Spinal cord (tissue), 10 donors: ENCODE measurements around the gene PVALEF. TPM values are rescaled to one million over a fixed set of nuclear protein-coding genes. Genes with fewer than 3 reads are reported as not detected.
A peak's percentile ranks its signal among the peaks of the same experiment; 100 is the strongest.

Experiments
- DNase-seq, 6 donors: peaks; one replicate each; pipeline versions ENCODE4 v3.0.0 to v3.0.0-alpha.2; 2013 to 2015; ENCODE audit warnings: low spot score in 6 of 6, low read depth in 4 of 6
- H3K27ac ChIP-seq: one replicate; pipeline ENCODE4 v1.5.1; 2013; ENCODE audit warnings: low read depth, low read length, control low read depth
- H3K27me3 ChIP-seq: one replicate; pipeline ENCODE4 v1.6.1; 2013; ENCODE audit warnings: low read length; ENCODE audit not compliant: control insufficient read depth, insufficient read depth
- H3K36me3 ChIP-seq: one replicate; pipeline ENCODE4 v1.6.1; 2013; ENCODE audit warnings: low read length; ENCODE audit not compliant: control insufficient read depth, insufficient read depth
- H3K4me1 ChIP-seq: one replicate; pipeline ENCODE4 v1.6.1; 2013; ENCODE audit warnings: low read length; ENCODE audit not compliant: control insufficient read depth, insufficient read depth
- H3K4me3 ChIP-seq: one replicate; pipeline ENCODE4 v1.5.1; 2013; ENCODE audit warnings: low read depth, low read length, control low read depth
- H3K9me3 ChIP-seq: one replicate; pipeline ENCODE4 v1.6.1; 2013; ENCODE audit warnings: low read length; ENCODE audit not compliant: control insufficient read depth, insufficient read depth
- WGBS: methylation state at CpG from one replicate; pipeline ENCODE4 v1.1.5; 2013; ENCODE audit warnings: missing lambda C conversion rate; ENCODE audit not compliant: insufficient coverage; 5-methylcytosine and 5-hydroxymethylcytosine counted together
- polyA plus RNA-seq, 2 donors: library from polyadenylated mRNA; unstranded; fragments of 120-200 nt; gene quantifications; one replicate each; pipeline ENCODE4 v1.2.1, GENCODE V29; 2013; ENCODE audit not compliant: insufficient read length in 2 of 2
- total RNA-seq, 2 donors: library from RNA; depleted of rRNA in 1 of 2; stranded (reverse); fragments of 120-200 nt in 1 of 2; fragments of >200 nt in 1 of 2; gene quantifications; one replicate each; pipeline versions ENCODE4 v1.2.3 to v1.2.4, GENCODE V29; 2013 to 2014
- donor health status: healthy.

Gene PVALEF
- total and polyA plus RNA-seq, 4 donors: 0.11 to 0.90 (median 0.73) TPM; not detected in 1

- peaks cover 71% of the 10 kb centered on the region for H3K36me3 ChIP-seq
- no peaks in the 10 kb centered on the region for H3K27me3 ChIP-seq
- peak overlapping the region; percentile 64 for H3K27ac ChIP-seq
- no peaks in the 10 kb centered on the region for H3K9me3 ChIP-seq
- H3K4me1 ChIP-seq: peaks cover 71% of the 10 kb centered on the region
- H3K4me3 ChIP-seq: no peak overlapping the region
- no peak for DNase-seq
- WGBS: 76% methylated on average over 27 of the region's 28 CpGs
These were observed 31.1 kb upstream of the PVALEF start for GRCh38 chr17:81134064-81134781.

GRCh38 chr17:81135505-81136278 lies 29.6 kb upstream of the PVALEF start:
- WGBS: 59% methylated on average over 28 of the region's 28 CpGs
- H3K4me3 ChIP-seq: no peak overlapping the region
- H3K4me1 ChIP-seq: peaks cover 62% of the 10 kb centered on the region
- peaks cover 63% of the 10 kb centered on the region for H3K36me3 ChIP-seq
- no peak overlapping the region for H3K27ac ChIP-seq
- H3K27me3 ChIP-seq: no peaks in the 10 kb centered on the region
- H3K9me3 ChIP-seq: no peaks in the 10 kb centered on the region
- DNase-seq: peak in 2 of 6 donors; percentile 54 to 81

GRCh38 chr17:81136366-81136765 lies 28.9 kb upstream of the PVALEF start:
- Histone ChIP-seq H3K27ac (no peak overlapping the region), H3K27me3 (no peaks in the 10 kb centered on the region), H3K9me3 (no peaks in the 10 kb centered on the region), H3K4me3 (no peak overlapping the region), H3K36me3 (peaks cover 57% of the 10 kb centered on the region), H3K4me1 (peaks cover 55% of the 10 kb centered on the region)
- 74% methylated on average over 8 of the region's 8 CpGs for WGBS
- no peak for DNase-seq

GRCh38 chr17:81137248-81137647 lies 28.1 kb upstream of the PVALEF start:
- no peak overlapping the region for H3K4me3 ChIP-seq
- no peaks in the 10 kb centered on the region for H3K9me3 ChIP-seq
- peaks cover 51% of the 10 kb centered on the region for H3K36me3 ChIP-seq
- no peak overlapping the region for H3K27ac ChIP-seq
- H3K27me3 ChIP-seq: no peaks in the 10 kb centered on the region
- 89% methylated on average over 12 of the region's 13 CpGs for WGBS
- no peak for DNase-seq
- peaks cover 50% of the 10 kb centered on the region for H3K4me1 ChIP-seq

- no peak overlapping the region for H3K4me3 ChIP-seq
- no peak for DNase-seq
- H3K36me3 ChIP-seq: peaks cover 46% of the 10 kb centered on the region
- no peak overlapping the region for H3K27ac ChIP-seq
- H3K4me1 ChIP-seq: peaks cover 55% of the 10 kb centered on the region
- no peaks in the 10 kb centered on the region for H3K9me3 ChIP-seq
- no peaks in the 10 kb centered on the region for H3K27me3 ChIP-seq
- 92% methylated on average over 15 of the region's 15 CpGs for WGBS
These were observed 27.2 kb upstream of the PVALEF start for GRCh38 chr17:81138083-81138482.

- peaks cover 54% of the 10 kb centered on the region for H3K4me1 ChIP-seq
- DNase-seq: no peak
- H3K27me3 ChIP-seq: no peaks in the 10 kb centered on the region
- H3K27ac ChIP-seq: no peak overlapping the region
- no peak overlapping the region for H3K4me3 ChIP-seq
- no peaks in the 10 kb centered on the region for H3K9me3 ChIP-seq
- 93% methylated on average over 25 of the region's 25 CpGs for WGBS
- peaks cover 46% of the 10 kb centered on the region for H3K36me3 ChIP-seq
These were observed 26.8 kb upstream of the PVALEF start for GRCh38 chr17:81138500-81138899.

GRCh38 chr17:81139428-81139827 lies 25.9 kb upstream of the PVALEF start:
- Histone ChIP-seq H3K4me3 (no peak overlapping the region), H3K27ac (no peak overlapping the region), H3K9me3 (no peaks in the 10 kb centered on the region), H3K4me1 (peaks cover 54% of the 10 kb centered on the region), H3K36me3 (peaks cover 46% of the 10 kb centered on the region), H3K27me3 (no peaks in the 10 kb centered on the region)
- 80% methylated on average over 8 of the region's 8 CpGs for WGBS
- no peak for DNase-seq

GRCh38 chr17:81140018-81140417 lies 25.3 kb upstream of the PVALEF start:
- H3K27ac ChIP-seq: no peak overlapping the region
- peaks cover 49% of the 10 kb centered on the region for H3K4me1 ChIP-seq
- no peaks in the 10 kb centered on the region for H3K27me3 ChIP-seq
- peaks cover 41% of the 10 kb centered on the region for H3K36me3 ChIP-seq
- WGBS: 56% methylated on average over 5 of the region's 8 CpGs
- no peak for DNase-seq
- H3K4me3 ChIP-seq: no peak overlapping the region
- H3K9me3 ChIP-seq: no peaks in the 10 kb centered on the region

- peaks cover 42% of the 10 kb centered on the region for H3K4me1 ChIP-seq
- H3K27me3 ChIP-seq: no peaks in the 10 kb centered on the region
- WGBS: 94% methylated on average over 34 of the region's 37 CpGs
- no peak for DNase-seq
- H3K36me3 ChIP-seq: peaks cover 35% of the 10 kb centered on the region
- H3K27ac ChIP-seq: no peak overlapping the region
- H3K9me3 ChIP-seq: no peaks in the 10 kb centered on the region
- H3K4me3 ChIP-seq: no peak overlapping the region
These were observed 24.6 kb upstream of the PVALEF start for GRCh38 chr17:81140695-81141094.
